ENCODE data around the gene ZNF576.
"Not testable (repeated sequence)": the region's sequence is repeated elsewhere in the genome, so short reads cannot be mapped to it uniquely, and the experiment has no call there.

The ZNF576 gene

GRCh38 chr19:43643326-43643725 lies 46.9 kb downstream of the ZNF576 start:
- no peak for TF ChIP-seq CTCF (IDR thresholded peaks at IDR 0.05; ENCODE audit: control extremely low read depth, extremely low read depth, low read depth, missing control alignments)
- ChIA-PET CTCF (interaction anchor here (1.1 to 1.6 kb wide), 2 partner anchors 19 to 88 kb away, joined by 3 to 4 read pairs; no protein-coding TSS in a partner anchor), POLR2A (interaction anchor here (0.6 kb wide), 1 partner anchor 25 kb away, joined by 5 read pairs; no protein-coding TSS in a partner anchor)

GRCh38 chr19:43644181-43644580 lies 47.8 kb downstream of the ZNF576 start:
- TF ChIP-seq CTCF (IDR thresholded peaks at IDR 0.05; ENCODE audit: control extremely low read depth, extremely low read depth, low read depth, missing control alignments), result no peak
- DNase-seq (ENCODE audit: extremely low spot score), result no peak
- ChIA-PET POLR2A (no interaction called here), CTCF (no interaction called here)

More at GRCh38 chr19:43643326-43643725, 46.9 kb downstream of the ZNF576 start:
- no peak for DNase-seq (ENCODE audit: extremely low spot score)

GRCh38 chr19:43648633-43649032 lies 52.2 kb downstream of the ZNF576 start:
- no peak for DNase-seq (ENCODE audit: extremely low spot score)
- ChIA-PET CTCF (interaction anchor here (0.9 to 1.7 kb wide), 3 partner anchors 20 to 163 kb away, joined by 3 to 5 read pairs (median 5); no protein-coding TSS in a partner anchor), POLR2A (no interaction called here)
- no peak for TF ChIP-seq CTCF (IDR thresholded peaks at IDR 0.05; ENCODE audit: control extremely low read depth, extremely low read depth, low read depth, missing control alignments)

GRCh38 chr19:43649514-43649913 lies 53.1 kb downstream of the ZNF576 start:
- DNase-seq (ENCODE audit: extremely low spot score), result no peak
- CTCF ChIA-PET, result interaction anchor here (0.9 to 1.7 kb wide), 3 partner anchors 12 to 162 kb away, joined by 3 to 5 read pairs (median 5); no protein-coding TSS in a partner anchor
- POLR2A ChIA-PET, result interaction anchor here (0.5 to 0.6 kb wide), 2 partner anchors 263 to 435 kb away, joined by 3 to 4 read pairs; no protein-coding TSS in a partner anchor
- TF ChIP-seq CTCF (IDR thresholded peaks at IDR 0.05; ENCODE audit: control extremely low read depth, extremely low read depth, low read depth, missing control alignments), result no peak

GRCh38 chr19:43650276-43650675 lies 53.9 kb downstream of the ZNF576 start:
- not testable (repeated sequence) for DNase-seq (ENCODE audit: extremely low spot score)
- POLR2A ChIA-PET, result interaction anchor here (0.6 kb wide), 1 partner anchor 436 kb away, joined by 3 read pairs; no protein-coding TSS in a partner anchor
- CTCF ChIA-PET, result interaction anchor here (1.3 to 3.2 kb wide), 2 partner anchors 11 to 95 kb away, joined by 5 to 10 read pairs; no protein-coding TSS in a partner anchor

Data from GM10248 (cell line).